Endothelial cell of umbilical vein (primary cell): ENCODE results near the gene NDUFS2.

Experiments
- EZH2 ChIP-seq: IDR thresholded peaks from 2 replicates; pipeline ENCODE4 v1.6.1; 2012; ENCODE audit warnings: borderline replicate concordance, low read depth, mild to moderate bottlenecking, moderate library complexity, low read length, inconsistent platforms; ENCODE audit not compliant: severe bottlenecking
- JUN ChIP-seq: IDR thresholded peaks from 2 replicates; pipeline ENCODE4 v1.6.1; 2011; ENCODE audit warnings: borderline replicate concordance, low read depth; ENCODE audit not compliant: insufficient read length, insufficient read depth
- POLR2A ChIP-seq: IDR thresholded peaks from 2 replicates; pipeline ENCODE4 v1.6.1; 2012; ENCODE audit warnings: low read depth, mild to moderate bottlenecking, control low read depth, low read length
- POLR2AphosphoS5 ChIP-seq: IDR thresholded peaks from 2 replicates; pipeline ENCODE4 v1.6.1; 2012; ENCODE audit warnings: low read depth, mild to moderate bottlenecking, control low read depth, low read length, moderate library complexity; ENCODE audit not compliant: insufficient read depth
- TF ChIP-seq, protein P1 (sequence below), 2 donors: IDR thresholded peaks; 1 replicate in 1 of 2; 2 replicates in 1 of 2; pipeline ENCODE4 v1.5.1; 2011; ENCODE audit warnings: low read length in 2 of 2, mild to moderate bottlenecking in 2 of 2, moderate library complexity in 2 of 2, control low read depth in 1 of 2, inconsistent platforms in 1 of 2, low read depth in 1 of 2; ENCODE audit not compliant: insufficient read depth in 1 of 2; ENCODE audit errors: extremely low read depth in 1 of 2

DNA sequence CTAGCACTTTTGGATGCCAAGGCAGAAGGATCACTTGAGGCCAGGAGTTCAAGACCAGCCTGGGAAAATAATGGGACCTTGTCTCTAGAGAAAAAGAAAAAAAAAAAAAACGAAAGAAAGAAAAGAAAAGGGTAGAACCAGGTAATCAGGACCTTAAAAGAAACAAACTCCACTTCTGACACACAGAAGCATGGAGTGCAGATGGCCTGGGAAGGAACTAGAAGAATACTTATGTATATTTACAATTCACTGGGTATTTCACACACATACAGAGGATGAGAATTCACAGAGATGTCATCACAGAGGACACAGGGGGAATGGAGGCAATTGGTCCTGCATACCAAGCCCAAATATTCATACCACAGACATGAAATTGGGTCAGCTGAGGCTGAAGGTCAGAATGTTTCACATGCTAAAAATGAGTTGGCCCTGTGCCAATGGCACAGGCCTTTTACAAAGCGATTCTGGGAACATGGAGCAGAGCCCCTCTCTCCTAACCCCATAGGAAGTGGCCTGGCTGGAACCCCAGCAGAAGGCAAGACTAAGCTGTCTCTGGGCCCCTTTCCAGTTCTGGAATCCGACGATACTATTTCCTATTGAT, 29.3 kb upstream of the NDUFS2 start:
- TF ChIP-seq, protein P1, sequence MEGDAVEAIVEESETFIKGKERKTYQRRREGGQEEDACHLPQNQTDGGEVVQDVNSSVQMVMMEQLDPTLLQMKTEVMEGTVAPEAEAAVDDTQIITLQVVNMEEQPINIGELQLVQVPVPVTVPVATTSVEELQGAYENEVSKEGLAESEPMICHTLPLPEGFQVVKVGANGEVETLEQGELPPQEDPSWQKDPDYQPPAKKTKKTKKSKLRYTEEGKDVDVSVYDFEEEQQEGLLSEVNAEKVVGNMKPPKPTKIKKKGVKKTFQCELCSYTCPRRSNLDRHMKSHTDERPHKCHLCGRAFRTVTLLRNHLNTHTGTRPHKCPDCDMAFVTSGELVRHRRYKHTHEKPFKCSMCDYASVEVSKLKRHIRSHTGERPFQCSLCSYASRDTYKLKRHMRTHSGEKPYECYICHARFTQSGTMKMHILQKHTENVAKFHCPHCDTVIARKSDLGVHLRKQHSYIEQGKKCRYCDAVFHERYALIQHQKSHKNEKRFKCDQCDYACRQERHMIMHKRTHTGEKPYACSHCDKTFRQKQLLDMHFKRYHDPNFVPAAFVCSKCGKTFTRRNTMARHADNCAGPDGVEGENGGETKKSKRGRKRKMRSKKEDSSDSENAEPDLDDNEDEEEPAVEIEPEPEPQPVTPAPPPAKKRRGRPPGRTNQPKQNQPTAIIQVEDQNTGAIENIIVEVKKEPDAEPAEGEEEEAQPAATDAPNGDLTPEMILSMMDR (IDR thresholded peaks at IDR 0.05; ENCODE audit: extremely low read depth in 1 of 2, insufficient read depth in 1 of 2, low read depth in 1 of 2, low read length in 2 of 2): no peak
- TF ChIP-seq EZH2 (no peak), POLR2AphosphoS5 (no peak), JUN (no peak), POLR2A (no peak)
